Choroid plexus epithelial cell (primary cell): ENCODE measurements around the gene ASCC2.

Experiments used
- DNase-seq: peaks from one replicate; pipeline ENCODE4 v3.0.0-alpha.2; 2010; ENCODE audit warnings: low read depth
- H3K4me3 ChIP-seq: 2 replicates; pipeline ENCODE4 v1.5.1; 2011; ENCODE audit warnings: low read depth, mild to moderate bottlenecking, control low read depth, low read length, moderate library complexity
- CTCF ChIP-seq: conservative IDR thresholded peaks from 2 replicates; pipeline ENCODE4 v1.5.1; 2011; ENCODE audit warnings: low read depth, mild to moderate bottlenecking, control low read depth, inconsistent platforms, low read length, moderate library complexity

The ASCC2 gene

GRCh38 chr22:29813563-29813962, 24.5 kb downstream of the ASCC2 start:
- H3K4me3 ChIP-seq, result no peak overlapping the region
- peak; percentile 49 for TF ChIP-seq CTCF
- peak; percentile 52 for DNase-seq

- TF ChIP-seq CTCF, result no peak
Measured at GRCh38 chr22:29813126-29813525, 24.9 kb downstream of the ASCC2 start.

GRCh38 chr22:29811377-29811776, 26.7 kb downstream of the ASCC2 start:
- no peak for TF ChIP-seq CTCF
- no peak overlapping the region for H3K4me3 ChIP-seq
- DNase-seq, result peak; percentile 14

More at GRCh38 chr22:29813126-29813525, 24.9 kb downstream of the ASCC2 start:
- no peak for DNase-seq
- no peak overlapping the region for H3K4me3 ChIP-seq

GRCh38 chr22:29810216-29810615, 27.9 kb downstream of the ASCC2 start:
- no peak for TF ChIP-seq CTCF
- no peak for DNase-seq
- no peak overlapping the region for H3K4me3 ChIP-seq

- no peak for TF ChIP-seq CTCF
- H3K4me3 ChIP-seq, result no peak overlapping the region
- no peak for DNase-seq
Measured at GRCh38 chr22:29806196-29806595, 31.9 kb downstream of the ASCC2 start.

GRCh38 chr22:29804985-29805384, 33.1 kb downstream of the ASCC2 start:
- no peak overlapping the region for H3K4me3 ChIP-seq
- TF ChIP-seq CTCF, result no peak
- no peak for DNase-seq

GRCh38 chr22:29803190-29803589, 34.9 kb downstream of the ASCC2 start:
- TF ChIP-seq CTCF, result no peak
- no peak for DNase-seq
- H3K4me3 ChIP-seq, result no peak overlapping the region
